ENCODE results near the gene DNMBP.
"Not testable (repeated sequence)": the region's sequence is repeated elsewhere in the genome, so short reads cannot be mapped to it uniquely, and the experiment has no call there.

Gene DNMBP

GRCh38 chr10:99984211-99985034 is 25.3 kb downstream of the DNMBP start:
- peak; percentile 70 for DNase-seq

GRCh38 chr10:99983280-99983988 is 26.3 kb downstream of the DNMBP start:
- DNase-seq: peak; percentile 21

- no peak for DNase-seq
Measured at GRCh38 chr10:99982728-99983127, 27.0 kb downstream of the DNMBP start.

GRCh38 chr10:99981581-99982199 is 28.1 kb downstream of the DNMBP start:
- DNase-seq: peak; percentile 41

GRCh38 chr10:99979066-99979685 is 30.6 kb downstream of the DNMBP start:
- no peak for DNase-seq

GRCh38 chr10:99977916-99978315 is 31.8 kb downstream of the DNMBP start:
- no peak for DNase-seq

GRCh38 chr10:99976886-99977665 is 32.7 kb downstream of the DNMBP start:
- no peak for DNase-seq

GRCh38 chr10:99975942-99976809 is 33.6 kb downstream of the DNMBP start:
- peak; percentile 65 for DNase-seq

GRCh38 chr10:99975106-99975829 is 34.5 kb downstream of the DNMBP start:
- DNase-seq: no peak

- peak; percentile 39 for DNase-seq
Measured at GRCh38 chr10:99973190-99973589, 36.6 kb downstream of the DNMBP start.

- DNase-seq: no peak
Measured at GRCh38 chr10:99967961-99968360, 41.8 kb downstream of the DNMBP start.

- no peak for DNase-seq
Measured at GRCh38 chr10:99966306-99966705, 43.4 kb downstream of the DNMBP start.

- DNase-seq: no peak
Measured at GRCh38 chr10:99965700-99966099, 44.0 kb downstream of the DNMBP start.

GRCh38 chr10:99964791-99965190 is 45.0 kb downstream of the DNMBP start:
- no peak for DNase-seq

- not testable (repeated sequence) for DNase-seq
Measured at GRCh38 chr10:99963467-99964165, 46.1 kb downstream of the DNMBP start.

- no peak for DNase-seq
Measured at GRCh38 chr10:99958806-99959205, 50.9 kb downstream of the DNMBP start.

- no peak for DNase-seq
Measured at GRCh38 chr10:99958302-99958701, 51.4 kb downstream of the DNMBP start.

GRCh38 chr10:99953510-99953909 is 56.2 kb downstream of the DNMBP start:
- not testable (repeated sequence) for DNase-seq

- no peak for DNase-seq
Measured at GRCh38 chr10:99952799-99953198, 56.9 kb downstream of the DNMBP start.

GRCh38 chr10:99946051-99946450 is 63.7 kb downstream of the DNMBP start:
- DNase-seq: not testable (repeated sequence)

Data from hematopoietic multipotent progenitor cell treated with erythropoietin and hydrocortisone succinate and interleukin-3 and kit ligand, for 6 days (in vitro differentiated cells).